Mucosa of descending colon (tissue), 3 donors: Measurements from ENCODE around the gene S100A3. TPM values are rescaled to one million over a fixed set of nuclear protein-coding genes. Genes with fewer than 3 reads are reported as not detected.

Experiments
- ATAC-seq: fragments of 200-7000 bp; cut with Tn5 transposase; one replicate; pipeline ENCODE4 v1.9.1; 2020; ENCODE audit warnings: mild to moderate bottlenecking, moderate library complexity
- DNase-seq, 3 donors: peaks; one replicate each; pipeline ENCODE4 v3.0.0-alpha.2; 2020
- H3K36me3 ChIP-seq: fragments of 200-600 bp; one replicate; pipeline ENCODE4 v1.8.0; 2021; ENCODE audit warnings: low read depth, mild to moderate bottlenecking
- H3K4me1 ChIP-seq: fragments of 200-600 bp; one replicate; pipeline ENCODE4 v1.8.0; 2021; ENCODE audit warnings: low read depth, mild to moderate bottlenecking
- H3K4me3 ChIP-seq: fragments of 200-600 bp; one replicate; pipeline ENCODE4 v1.8.0; 2021; ENCODE audit warnings: mild to moderate bottlenecking
- H3K9me3 ChIP-seq: fragments of 200-600 bp; one replicate; pipeline ENCODE4 v1.8.0; 2021; ENCODE audit warnings: mild to moderate bottlenecking
- CTCF ChIP-seq: fragments of 200-600 bp; IDR thresholded peaks from one replicate; pipeline ENCODE4 v1.8.0; 2022; ENCODE audit warnings: antibody characterized with exemption, mild to moderate bottlenecking
- intact Hi-C, 2 donors: fragments of 100-400 bp; cut with DNase I in 1 of 2; cut with micrococcal nuclease in 1 of 2; formaldehyde crosslinking; loops; one replicate each; pipeline versions ENCODE4 v1.11.0 to v1.11.1; 2022; cut with DNase I, micrococcal nuclease
- total RNA-seq, 3 donors: library from RNA; stranded (reverse); fragmentation: NEBNext Ultra II Directional in 2 of 3; extraction: Animal tissue kit (Norgen Biotek cat#: 25700) in 2 of 3; gene quantifications; one replicate each; pipeline versions ENCODE4 v1.2.1 to v1.2.4, GENCODE V29; 2021 to 2023
- donor health status: DM: no; HTN: no; CAD: no; lungs with moderate emphysema.
- donor health status: DM: no; HTN: no; CAD: no.
- donor health status: DM: no; HTN: yes; CAD: no.

Gene S100A3
- total RNA-seq, 3 donors from 2014 or later: 0.85 to 2.2 TPM; not detected in 1

- ATAC-seq (no peak), DNase-seq (no peak)
- TF ChIP-seq CTCF: no peak
- H3K36me3 ChIP-seq: no peaks in the 10 kb centered on the region
- peaks cover 25% of the 10 kb centered on the region for H3K4me1 ChIP-seq
- no peaks in the 10 kb centered on the region for H3K9me3 ChIP-seq
- intact Hi-C loops: loop anchor here in 1 of 2 donors (10.0 kb wide), 1 partner anchor 226 kb away; no protein-coding TSS in a partner anchor
- no peak overlapping the region for H3K4me3 ChIP-seq
These were observed 29.8 kb downstream of the S100A3 start for GRCh38 chr1:153519242-153519641.

- DNase-seq (peak; percentile 86 to 90 (median 89)), ATAC-seq (peak; percentile 97)
- Histone ChIP-seq H3K9me3 (no peaks in the 10 kb centered on the region), H3K4me3 (no peak overlapping the region), H3K4me1 (peaks cover 27% of the 10 kb centered on the region), H3K36me3 (no peaks in the 10 kb centered on the region)
- TF ChIP-seq CTCF: no peak
- intact Hi-C loops: loop anchor here in 1 of 2 donors (10.0 kb wide), 1 partner anchor 229 kb away; no protein-coding TSS in a partner anchor
These were observed 33.3 kb downstream of the S100A3 start for GRCh38 chr1:153515504-153516394.

- ATAC-seq: no peak
- no peak for DNase-seq
- Histone ChIP-seq H3K4me3 (no peak overlapping the region), H3K36me3 (no peaks in the 10 kb centered on the region), H3K4me1 (peaks cover 23% of the 10 kb centered on the region), H3K9me3 (no peaks in the 10 kb centered on the region)
- no peak for TF ChIP-seq CTCF
- intact Hi-C loops: loop anchor here in 1 of 2 donors (5.0 to 10.0 kb wide), 2 partner anchors 54 to 231 kb away; partner anchors contain the start of gene S100A2
These were observed 35.4 kb downstream of the S100A3 start for GRCh38 chr1:153513666-153514065.

- ATAC-seq (peak; percentile 14), DNase-seq (peak in 2 of 3 donors; percentile 48 to 57)
- intact Hi-C loops: loop anchor here in 1 of 2 donors (5.0 to 10.0 kb wide), 2 partner anchors 54 to 232 kb away; partner anchors contain the start of gene S100A2
- no peaks in the 10 kb centered on the region for H3K36me3 ChIP-seq
- peaks cover 23% of the 10 kb centered on the region for H3K4me1 ChIP-seq
- no peak overlapping the region for H3K4me3 ChIP-seq
- no peaks in the 10 kb centered on the region for H3K9me3 ChIP-seq
- TF ChIP-seq CTCF: no peak
These were observed 36.0 kb downstream of the S100A3 start for GRCh38 chr1:153513023-153513422.

GRCh38 chr1:153510984-153511410, 38.1 kb downstream of the S100A3 start:
- H3K4me1 ChIP-seq: peaks cover 17% of the 10 kb centered on the region
- DNase-seq (peak; percentile 84 to 89 (median 87)), ATAC-seq (peak; percentile 71)
- no peaks in the 10 kb centered on the region for H3K9me3 ChIP-seq
- H3K4me3 ChIP-seq: no peak overlapping the region
- intact Hi-C loops: loop anchor here (2.0 to 10.0 kb wide), 3 partner anchors 56 to 234 kb away; partner anchors contain the start of gene S100A2 (in 1 of the 2)
- peak; percentile 85 for TF ChIP-seq CTCF
- no peaks in the 10 kb centered on the region for H3K36me3 ChIP-seq
